Osteocyte (in vitro differentiated cells): Measurements from ENCODE around the gene MOSPD3. TPM values are rescaled to one million over a fixed set of nuclear protein-coding genes. Genes with fewer than 3 reads are reported as not detected.

Source experiments
- DNase-seq: peaks from one replicate; pipeline ENCODE4 v3.0.0; 2021; ENCODE audit warnings: mixed read lengths; ENCODE audit not compliant: unreplicated experiment; ENCODE audit errors: extremely low spot score
- H3K27ac Mint-ChIP-seq: one replicate; pipeline ENCODE4 v1.8.0; 2021; ENCODE audit warnings: mild to moderate bottlenecking, mixed read lengths; ENCODE audit not compliant: unreplicated experiment
- H3K27me3 Mint-ChIP-seq: one replicate; pipeline ENCODE4 v1.8.0; 2021; ENCODE audit warnings: mixed read lengths; ENCODE audit not compliant: unreplicated experiment
- H3K36me3 Mint-ChIP-seq: one replicate; pipeline ENCODE4 v1.8.0; 2021; ENCODE audit warnings: mixed read lengths; ENCODE audit not compliant: unreplicated experiment
- H3K4me1 Mint-ChIP-seq: one replicate; pipeline ENCODE4 v1.8.0; 2021; ENCODE audit warnings: mixed read lengths; ENCODE audit not compliant: unreplicated experiment
- H3K4me3 Mint-ChIP-seq: one replicate; pipeline ENCODE4 v1.8.0; 2021; ENCODE audit warnings: mild to moderate bottlenecking, moderate library complexity, mixed read lengths; ENCODE audit not compliant: unreplicated experiment
- H3K9me3 Mint-ChIP-seq: one replicate; pipeline ENCODE4 v1.8.0; 2021; ENCODE audit warnings: mixed read lengths; ENCODE audit not compliant: unreplicated experiment
- CTCF ChIP-seq: fragments of 200-600 bp; sonication (generic); IDR thresholded peaks from 2 replicates; pipeline ENCODE4 v1.5.0; 2021; ENCODE audit warnings: antibody characterized with exemption, mild to moderate bottlenecking, moderate library complexity
- total RNA-seq: library from RNA; stranded (reverse); gene quantifications from 2 replicates; pipeline ENCODE4 v1.2.1, GENCODE V29; 2021

Gene MOSPD3
- total RNA-seq, 1 donor from 2014 or later: 26.3 TPM

GRCh38 chr7:100598425-100598824, 13.9 kb upstream of the MOSPD3 start:
- no peak overlapping the region for H3K4me3 Mint-ChIP-seq
- no peak for TF ChIP-seq CTCF
- no peaks in the 10 kb centered on the region for H3K27me3 Mint-ChIP-seq
- H3K9me3 Mint-ChIP-seq: no peaks in the 10 kb centered on the region
- peaks cover 2% of the 10 kb centered on the region for H3K36me3 Mint-ChIP-seq
- no peak overlapping the region for H3K27ac Mint-ChIP-seq
- H3K4me1 Mint-ChIP-seq: peaks cover 26% of the 10 kb centered on the region
- no peak for DNase-seq

GRCh38 chr7:100599911-100600729, 12.2 kb upstream of the MOSPD3 start:
- no peak for TF ChIP-seq CTCF
- no peaks in the 10 kb centered on the region for H3K9me3 Mint-ChIP-seq
- no peak overlapping the region for H3K4me3 Mint-ChIP-seq
- peaks cover 35% of the 10 kb centered on the region for H3K4me1 Mint-ChIP-seq
- peaks cover 2% of the 10 kb centered on the region for H3K36me3 Mint-ChIP-seq
- DNase-seq: no peak
- H3K27ac Mint-ChIP-seq: no peak overlapping the region
- no peaks in the 10 kb centered on the region for H3K27me3 Mint-ChIP-seq

- no peaks in the 10 kb centered on the region for H3K27me3 Mint-ChIP-seq
- H3K27ac Mint-ChIP-seq: no peak overlapping the region
- peaks cover 2% of the 10 kb centered on the region for H3K36me3 Mint-ChIP-seq
- no peaks in the 10 kb centered on the region for H3K9me3 Mint-ChIP-seq
- DNase-seq: no peak
- no peak overlapping the region for H3K4me3 Mint-ChIP-seq
- no peak for TF ChIP-seq CTCF
- H3K4me1 Mint-ChIP-seq: peaks cover 37% of the 10 kb centered on the region
Measured at GRCh38 chr7:100600730-100601038, 11.7 kb upstream of the MOSPD3 start.

- Mint-ChIP-seq H3K27me3 (no peaks in the 10 kb centered on the region), H3K36me3 (peaks cover 7% of the 10 kb centered on the region), H3K9me3 (no peaks in the 10 kb centered on the region), H3K27ac (peak overlapping the region; percentile 91), H3K4me3 (peak overlapping the region; percentile 83), H3K4me1 (peaks cover 37% of the 10 kb centered on the region)
- peak; percentile 92 for DNase-seq
- TF ChIP-seq CTCF: no peak
Measured at GRCh38 chr7:100602889-100603725, 9.2 kb upstream of the MOSPD3 start.

GRCh38 chr7:100603726-100604027, 8.7 kb upstream of the MOSPD3 start:
- Mint-ChIP-seq H3K27me3 (no peaks in the 10 kb centered on the region), H3K9me3 (no peaks in the 10 kb centered on the region), H3K4me1 (peaks cover 37% of the 10 kb centered on the region), H3K27ac (peak overlapping the region; percentile 91), H3K4me3 (peak overlapping the region; percentile 83), H3K36me3 (peaks cover 9% of the 10 kb centered on the region)
- no peak for TF ChIP-seq CTCF
- no peak for DNase-seq
